Left forelimb (tissue), 1 donor: Measurements from ENCODE around the gene C1orf185.
"Not testable (repeated sequence)": the region's sequence is repeated elsewhere in the genome, so short reads cannot be mapped to it uniquely, and the experiment has no call there.

ENCODE experiments used
- DNase-seq: peaks from one replicate; pipeline ENCODE4 v3.0.0-alpha.2; 2018; ENCODE audit warnings: low spot score

C1orf185 gene

DNA sequence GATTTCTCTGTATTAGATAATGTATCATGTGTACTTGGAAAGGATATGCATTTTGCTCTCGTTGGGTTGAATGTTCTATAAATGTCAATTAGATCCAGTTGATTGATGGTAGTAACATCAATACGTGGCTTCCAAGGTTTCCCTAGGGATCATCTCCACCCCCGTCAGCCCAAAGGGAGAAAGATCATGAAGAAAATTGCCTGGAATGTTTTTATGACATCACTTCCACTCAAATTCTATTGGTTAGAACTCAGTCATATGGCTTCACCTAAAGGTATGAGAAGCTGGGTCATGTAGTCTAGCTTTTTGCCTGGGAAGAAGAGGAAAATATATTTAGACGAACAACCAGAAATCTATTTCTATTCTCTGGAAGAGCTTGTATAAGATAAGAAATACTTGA is at the start of gene C1orf185:
Gene C1orf185 (plus strand): TSS at position 253 of the 400 bp plus-strand sequence. CDS start 6 bp downstream, at position 259.
- DNase-seq: no peak

DNA sequence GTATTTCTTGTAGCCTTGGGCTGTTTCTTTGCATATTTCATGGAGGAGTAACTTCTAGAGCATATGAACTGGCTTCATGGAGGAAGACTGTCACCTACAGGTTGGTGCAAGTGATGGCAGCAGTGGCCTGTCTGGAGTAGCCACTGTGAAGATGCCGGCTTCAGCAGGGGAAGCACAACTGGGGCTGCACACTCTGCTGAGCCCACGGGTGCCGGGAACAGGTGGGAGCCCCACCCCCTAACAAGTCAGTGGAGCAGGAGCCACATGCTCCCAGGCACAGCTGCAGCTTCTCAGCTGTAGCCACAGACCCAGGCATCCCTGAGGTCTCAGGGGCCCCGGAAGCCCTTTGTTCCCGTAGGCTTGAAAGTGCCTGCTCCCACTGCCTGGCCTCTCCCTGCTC is 43.2 kb upstream of the C1orf185 start:
- no peak for DNase-seq

DNA sequence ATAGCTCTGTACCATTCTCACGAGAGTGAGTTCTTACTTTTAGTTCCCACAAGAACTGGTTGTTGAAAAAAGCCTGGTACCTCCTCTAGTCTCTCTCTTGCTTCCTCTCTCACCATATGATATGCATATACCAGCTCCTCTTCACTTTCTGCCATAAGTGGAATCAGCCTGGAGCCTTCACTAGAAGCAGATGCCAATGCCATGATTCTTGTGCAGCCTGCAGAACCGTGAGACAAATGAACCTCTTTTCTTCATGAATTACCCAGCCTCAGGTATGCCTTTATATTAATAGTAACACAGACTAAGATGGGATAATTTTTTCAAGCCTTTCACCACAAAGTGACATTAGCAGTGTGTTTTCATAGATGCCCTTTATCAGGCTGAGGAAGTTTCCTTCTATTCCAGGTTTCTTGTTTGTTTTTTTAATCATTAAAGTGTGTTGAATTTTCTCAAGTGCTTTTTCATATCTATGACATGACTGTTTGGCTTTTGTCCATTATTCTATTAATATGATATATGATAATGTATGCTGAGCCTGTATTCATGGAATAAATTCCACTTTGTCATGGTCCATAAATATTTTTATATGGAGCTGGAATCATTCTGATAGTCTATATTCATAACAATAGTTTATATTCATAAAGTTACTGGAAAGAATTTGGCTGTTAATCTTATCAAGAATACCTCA is 40.7 kb upstream of the C1orf185 start:
- no peak for DNase-seq

DNA sequence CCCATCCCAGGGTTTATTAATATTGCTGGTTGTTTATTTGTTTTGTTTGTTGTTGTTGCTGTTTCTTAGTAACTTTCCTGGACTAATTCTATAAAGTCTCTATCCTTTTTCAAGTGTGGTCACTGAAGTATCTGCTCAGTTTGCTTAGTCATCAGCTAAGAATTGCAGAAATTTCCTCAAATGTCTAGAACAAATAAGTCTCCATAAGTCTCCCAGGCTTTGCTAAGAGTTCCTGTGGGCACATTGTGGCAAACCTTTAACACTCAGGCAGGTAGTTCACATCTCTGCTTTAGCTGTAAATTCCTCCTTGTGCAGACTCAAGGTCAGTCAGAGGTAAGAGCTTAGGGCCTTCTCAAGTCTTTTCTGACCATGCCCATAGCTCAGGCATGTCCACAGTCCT is 38.9 kb upstream of the C1orf185 start:
- no peak for DNase-seq

DNA sequence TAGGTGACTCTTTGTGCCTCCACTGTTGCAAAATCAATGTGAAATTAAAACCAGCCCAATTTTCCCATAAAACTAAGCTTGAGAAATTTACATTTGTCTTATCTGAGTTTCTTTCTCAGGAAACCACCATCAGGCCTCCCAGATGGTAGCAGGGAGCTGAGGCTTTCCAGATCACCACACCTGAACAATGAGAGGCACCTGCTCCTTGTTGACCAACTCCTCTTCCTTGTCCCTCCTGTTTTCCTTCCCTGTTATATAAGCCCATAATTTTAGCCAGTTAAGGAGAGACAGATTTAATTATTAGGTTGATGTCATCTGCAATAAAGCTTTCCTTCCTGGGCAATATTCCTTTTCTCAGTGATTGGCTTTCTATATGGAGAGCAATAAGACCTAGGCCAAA is 32.0 kb upstream of the C1orf185 start:
- DNase-seq: no peak

DNA sequence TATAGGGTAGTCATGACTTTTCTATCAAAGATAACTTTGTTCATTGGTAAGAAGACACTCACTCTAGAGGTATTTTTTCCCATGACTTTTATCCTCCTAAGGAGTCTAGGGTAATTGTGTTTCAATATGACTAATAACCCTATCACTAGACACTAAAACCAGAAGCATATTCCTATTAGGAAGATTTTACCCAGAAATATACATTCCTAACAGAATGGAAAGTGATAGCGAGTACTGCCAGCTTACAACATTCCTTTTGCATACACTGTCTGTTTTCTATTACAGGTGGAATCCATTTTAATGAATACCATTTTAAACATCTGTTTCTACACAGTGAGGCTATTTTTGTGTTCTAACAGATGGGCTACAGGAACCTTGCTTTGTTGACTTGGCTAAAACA is 31.4 kb upstream of the C1orf185 start:
- no peak for DNase-seq

DNA sequence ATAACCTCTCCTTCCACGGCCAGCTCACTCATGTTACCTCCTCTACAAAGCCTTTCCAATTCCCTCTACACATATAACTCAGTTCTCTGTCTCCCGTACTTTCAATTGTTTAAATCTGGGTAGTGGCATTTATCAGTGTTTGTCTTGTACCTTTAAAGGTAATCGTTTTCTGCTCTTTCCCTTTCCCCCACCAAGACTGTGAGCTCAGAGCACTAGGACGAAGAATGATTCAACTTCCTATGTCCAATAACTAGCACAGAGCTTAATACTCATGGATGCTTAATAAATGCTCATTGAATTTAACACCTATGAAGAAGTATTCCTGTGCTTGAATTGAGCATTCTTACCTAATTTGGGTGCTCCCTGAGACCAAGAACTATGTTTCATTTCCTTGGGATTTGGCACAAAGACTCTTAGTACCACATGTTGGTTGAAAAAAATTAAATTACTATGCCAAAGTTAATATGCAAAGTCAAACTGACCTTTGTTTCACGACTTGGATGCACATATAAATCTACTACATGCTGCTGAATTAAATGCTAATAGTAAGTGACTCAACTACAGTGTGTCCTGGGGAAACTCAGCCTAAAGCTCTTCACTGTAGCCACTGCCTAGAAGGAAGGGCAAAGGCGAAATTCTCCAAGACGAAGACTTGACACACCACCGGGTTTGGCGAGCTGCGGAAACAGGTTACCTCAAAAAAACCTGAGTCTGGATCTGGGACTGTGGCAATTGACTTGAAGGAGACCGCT is 30.6 kb upstream of the C1orf185 start:
- DNase-seq: no peak

DNA sequence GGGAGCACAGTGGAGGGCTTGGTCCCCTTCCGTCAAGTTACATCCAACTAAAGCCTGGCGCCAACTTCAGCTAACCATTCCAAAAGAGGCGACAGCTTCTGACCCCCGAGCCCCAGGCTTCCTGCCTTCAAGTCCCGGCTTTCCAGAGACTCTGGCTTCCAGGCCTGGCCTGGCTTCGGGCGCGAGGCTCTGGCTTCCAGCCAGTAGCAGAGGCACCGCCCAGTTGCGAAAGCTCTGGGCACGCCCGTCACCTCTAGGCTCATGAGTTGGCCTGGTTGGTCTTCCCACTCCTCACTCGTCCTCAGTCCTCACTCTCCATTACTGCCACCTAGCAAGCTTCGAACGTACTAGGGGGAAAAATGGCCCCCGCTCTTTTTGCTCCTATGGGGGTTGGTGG is 30.0 kb upstream of the C1orf185 start:
- no peak for DNase-seq

DNA sequence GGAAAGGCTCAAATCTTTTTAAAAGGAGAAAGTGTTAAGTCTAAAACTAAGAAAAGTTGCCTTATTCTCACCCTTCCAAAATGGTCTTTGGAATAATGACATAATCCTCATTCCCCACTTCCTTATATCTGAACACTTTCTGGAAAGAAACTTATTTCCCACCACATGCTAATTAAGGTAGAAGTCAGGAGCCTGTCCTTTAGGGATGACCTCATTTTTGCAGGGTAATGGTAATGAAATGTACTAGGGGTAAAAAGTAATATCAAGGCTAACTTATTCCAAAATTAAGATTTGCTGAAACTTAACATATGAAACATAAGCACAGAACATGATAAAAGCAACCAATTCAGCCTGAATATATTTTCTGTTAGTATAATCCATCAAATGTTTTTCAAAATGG is 29.4 kb upstream of the C1orf185 start:
- no peak for DNase-seq

DNA sequence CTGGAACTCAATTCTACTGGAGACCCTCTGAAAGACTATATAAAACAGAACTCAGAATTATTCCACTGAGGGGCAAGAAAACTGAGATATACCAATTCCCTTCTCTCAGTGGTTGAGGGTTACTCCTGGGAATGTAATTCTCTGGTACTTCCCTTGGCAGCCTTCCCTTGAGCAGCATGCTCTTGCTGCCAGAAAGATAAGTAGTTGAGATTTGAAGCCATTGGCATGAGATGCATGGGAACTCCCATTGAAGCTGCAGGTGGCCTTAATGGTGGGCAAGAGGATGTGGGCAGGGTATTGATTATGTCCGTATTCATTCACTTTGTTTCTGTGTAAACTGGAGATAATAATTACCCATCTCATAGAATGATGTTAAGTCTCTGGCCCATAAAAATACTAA is 28.6 kb upstream of the C1orf185 start:
- no peak for DNase-seq

DNA sequence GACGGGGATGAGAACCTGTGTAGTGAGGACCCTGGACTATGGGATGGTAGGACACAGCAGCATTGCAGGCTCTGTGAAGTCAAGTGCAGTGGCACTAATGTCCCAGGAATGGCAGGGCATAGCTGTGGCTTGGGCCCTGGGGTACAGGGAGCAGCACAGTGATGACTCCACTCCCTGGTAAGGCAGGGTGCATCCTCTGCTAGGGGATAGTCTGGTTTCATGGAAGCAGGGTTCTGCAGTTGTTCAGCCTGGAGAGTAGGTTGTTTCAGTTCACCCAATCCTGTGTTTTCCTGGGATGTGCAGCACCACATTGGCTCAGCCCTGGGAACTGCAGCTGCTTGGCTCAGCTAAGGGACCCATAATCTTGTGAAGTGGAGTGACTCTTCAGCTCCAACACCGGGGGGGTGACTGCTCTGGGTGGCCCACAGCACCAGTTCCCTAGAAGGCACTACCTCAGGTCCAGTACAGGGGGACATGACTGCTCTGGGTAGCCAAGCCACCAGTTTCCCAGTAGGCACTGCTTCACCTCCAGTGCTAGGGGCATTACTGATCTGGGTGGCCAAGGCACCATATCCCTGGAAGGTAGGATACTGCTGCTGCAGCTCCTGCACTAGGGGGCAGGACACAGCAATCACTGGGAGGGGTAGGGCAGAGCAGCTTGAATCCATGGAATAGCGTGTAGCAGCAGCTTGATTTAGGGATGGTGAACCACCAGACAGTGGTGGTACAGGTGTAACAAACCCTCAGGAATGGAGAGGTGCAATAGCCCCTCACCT is 15.3 kb upstream of the C1orf185 start:
- no peak for DNase-seq

DNA sequence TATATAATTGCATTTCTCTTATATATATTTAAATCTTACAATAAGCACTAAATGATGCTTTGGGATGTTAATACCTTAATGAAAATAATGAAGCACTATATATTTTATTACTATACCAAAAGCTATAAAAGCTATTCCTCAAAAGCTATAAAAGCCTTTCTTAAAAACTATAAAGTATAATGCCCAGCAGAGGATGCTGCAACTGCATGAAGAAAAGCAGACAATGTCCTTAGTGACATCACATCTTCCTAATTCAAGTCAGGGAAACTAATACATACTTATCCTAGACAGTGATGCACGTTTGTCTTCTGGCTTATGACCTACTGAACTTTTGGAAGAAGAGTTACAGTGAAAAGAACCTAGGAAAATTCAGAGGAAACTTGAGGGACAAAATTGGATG is 13.6 kb upstream of the C1orf185 start:
- no peak for DNase-seq

DNA sequence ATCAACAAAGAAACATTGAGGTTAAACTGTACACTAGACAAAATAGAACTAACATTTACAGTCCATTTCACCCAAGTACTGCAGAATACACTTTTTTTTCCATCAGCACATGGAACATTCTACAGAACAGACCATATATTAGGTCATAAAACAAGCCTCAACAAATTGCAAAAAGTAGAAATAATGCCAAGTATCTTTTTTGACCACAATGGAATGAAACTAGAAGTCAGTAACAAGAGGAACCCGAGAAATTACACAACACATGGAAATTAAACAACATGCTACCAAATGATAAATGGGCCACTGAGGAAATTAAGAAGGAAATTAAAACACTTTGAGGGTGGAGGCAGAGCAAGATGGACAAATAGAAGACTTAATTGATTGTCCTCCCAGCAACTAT is 8.4 kb upstream of the C1orf185 start:
- no peak for DNase-seq

DNA sequence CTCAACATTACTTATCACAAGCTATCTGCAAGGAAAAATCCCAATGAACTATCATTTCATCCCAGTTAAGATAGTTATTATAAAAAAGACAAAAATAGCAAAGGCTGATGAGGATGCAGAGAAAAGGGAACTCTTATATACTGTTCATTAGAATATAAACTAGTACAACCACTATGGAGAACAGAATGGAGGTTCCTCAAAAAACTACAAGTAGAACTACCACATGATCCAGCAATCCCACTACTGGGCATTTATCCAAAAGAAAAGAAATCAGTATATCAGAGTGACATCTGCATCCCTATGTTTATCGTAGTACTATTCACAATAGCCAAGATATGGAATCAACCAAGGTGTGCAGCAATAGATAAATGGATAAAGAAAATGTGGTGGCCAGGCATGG is 4.9 kb upstream of the C1orf185 start:
- no peak for DNase-seq

DNA sequence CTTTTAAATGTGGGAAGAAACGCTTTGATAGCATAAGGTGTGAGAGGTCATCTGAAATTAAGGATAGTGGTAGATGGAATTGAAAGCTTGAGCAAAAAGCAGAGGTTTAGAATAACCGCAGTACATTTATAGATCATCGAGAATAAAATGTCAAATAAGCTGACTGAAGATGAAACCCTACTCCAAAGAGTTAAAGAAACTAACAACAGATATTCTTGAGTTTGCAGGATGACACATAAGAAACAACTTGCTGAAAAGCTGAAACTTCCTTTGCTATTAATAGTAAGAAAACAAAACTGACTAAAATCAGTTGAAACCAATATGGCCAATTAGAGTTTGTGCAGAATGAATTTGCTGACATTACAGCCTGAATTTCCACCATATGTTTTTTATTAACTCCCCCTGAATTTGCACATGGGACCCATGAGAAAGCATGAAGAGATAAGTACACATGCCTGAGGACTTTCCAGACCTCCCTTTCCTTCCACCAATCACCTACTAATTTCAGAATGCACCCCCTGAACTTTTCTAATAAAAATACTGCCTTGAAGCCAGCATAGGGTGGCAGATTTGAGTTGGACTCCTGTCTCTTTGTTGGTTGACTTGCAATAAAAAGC is 1.7 kb upstream of the C1orf185 start:
- no peak for DNase-seq

DNA sequence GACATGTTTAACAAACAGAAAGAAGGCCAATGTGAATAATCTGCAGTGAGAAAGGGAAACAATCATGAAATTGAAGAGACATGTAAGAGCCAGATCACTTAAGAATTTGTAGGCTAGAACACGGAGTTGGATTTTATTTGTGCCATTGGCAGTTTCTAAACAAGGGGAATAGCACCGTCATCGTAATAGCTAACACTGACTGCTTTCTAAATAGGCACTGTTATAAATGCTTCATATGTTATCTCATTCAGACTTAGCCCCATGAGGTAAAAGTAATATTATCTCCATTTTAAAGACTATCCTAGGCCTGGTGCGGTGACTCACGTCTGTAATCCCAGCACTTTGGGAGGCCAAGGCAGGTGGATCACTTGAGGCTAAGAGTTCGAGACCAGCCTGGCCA is 12.1 kb downstream of the C1orf185 start:
- DNase-seq: no peak

DNA sequence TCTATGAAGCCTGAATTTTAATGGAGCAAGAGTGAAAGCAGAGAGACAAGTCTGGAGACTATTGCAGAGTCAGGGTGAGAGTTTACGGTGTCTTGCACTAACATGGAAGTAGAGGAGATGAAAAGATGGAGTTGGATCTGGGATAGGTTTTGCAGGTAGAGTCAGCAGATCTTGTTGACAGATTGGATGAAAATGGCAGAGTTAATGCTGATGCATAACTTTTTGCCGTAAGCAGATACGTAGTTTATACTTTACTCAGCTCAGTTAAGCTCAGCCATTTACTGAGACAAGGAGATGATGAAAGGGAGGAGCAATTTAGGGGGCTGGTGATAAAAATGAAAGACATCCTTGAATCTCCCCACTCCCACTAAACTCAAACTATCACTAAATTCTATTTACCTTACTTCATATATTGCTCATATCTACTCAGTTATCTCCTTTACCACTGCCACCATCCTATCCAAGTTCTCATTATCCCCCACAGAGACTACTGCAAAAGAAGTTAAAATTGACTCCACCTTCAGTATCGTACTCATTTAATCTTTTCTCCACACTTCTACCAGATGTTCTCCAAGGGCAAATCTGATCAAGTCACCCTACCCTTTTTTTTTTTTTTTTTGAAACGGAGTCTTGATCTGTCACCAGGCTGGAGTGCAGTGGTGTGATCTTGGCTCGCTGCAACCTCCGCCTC is 13.8 kb downstream of the C1orf185 start:
- no peak for DNase-seq

DNA sequence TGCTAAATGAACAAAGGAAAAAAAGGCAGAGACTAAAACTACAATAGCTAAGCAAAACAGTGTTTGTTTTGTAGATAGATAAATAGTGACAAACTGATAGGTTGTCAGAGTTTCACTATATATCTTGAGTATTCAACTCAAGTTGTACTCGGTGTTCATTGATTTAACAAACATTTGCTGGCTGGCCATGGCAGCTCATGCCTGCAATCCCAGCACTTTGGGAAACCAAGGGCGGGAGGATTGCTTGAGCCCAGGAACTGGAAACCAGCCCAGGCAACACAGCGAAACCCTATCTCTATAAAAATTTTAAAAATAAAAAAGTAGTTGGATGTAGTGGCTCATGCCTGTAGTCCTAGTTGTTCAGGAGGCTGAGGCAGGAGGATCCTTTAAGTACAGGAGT is 17.3 kb downstream of the C1orf185 start:
- no peak for DNase-seq

DNA sequence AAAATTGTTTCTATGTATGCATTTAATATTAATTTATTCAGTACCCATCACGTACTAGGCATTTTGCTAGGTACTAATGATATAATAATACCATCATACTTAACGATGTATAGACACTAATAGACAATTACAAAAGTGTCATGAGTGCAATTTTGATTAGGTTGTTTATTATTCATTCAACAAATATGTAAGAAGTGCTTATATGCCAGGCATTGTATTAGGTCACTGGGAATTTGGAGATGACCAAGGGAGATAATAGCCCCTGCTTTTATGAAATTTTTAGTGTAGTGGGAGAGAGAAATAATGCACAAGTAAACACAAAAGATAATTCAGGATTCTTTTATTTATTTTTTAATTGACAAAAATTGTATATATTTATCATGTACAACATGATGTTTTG is 18.6 kb downstream of the C1orf185 start:
- no peak for DNase-seq

DNA sequence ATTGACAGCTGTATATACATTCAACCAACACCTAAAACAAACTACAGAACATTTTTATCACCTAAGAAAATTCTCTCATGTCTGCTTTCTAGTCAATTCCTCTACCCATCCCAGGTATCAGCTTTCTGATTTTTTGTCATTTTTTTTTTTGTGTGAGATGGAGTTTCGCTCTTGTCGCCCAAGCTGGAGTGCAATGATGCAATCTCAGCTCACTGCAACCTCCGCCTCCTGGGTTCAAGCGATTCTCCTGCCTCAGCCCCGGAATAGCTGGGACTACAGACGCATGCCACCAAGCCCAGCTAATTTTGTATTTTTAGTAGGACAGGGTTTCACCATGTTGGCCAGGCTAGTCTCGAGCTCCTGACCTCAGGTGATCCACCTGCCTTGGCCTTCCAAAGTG is 25.1 kb downstream of the C1orf185 start:
- DNase-seq: not testable (repeated sequence)

DNA sequence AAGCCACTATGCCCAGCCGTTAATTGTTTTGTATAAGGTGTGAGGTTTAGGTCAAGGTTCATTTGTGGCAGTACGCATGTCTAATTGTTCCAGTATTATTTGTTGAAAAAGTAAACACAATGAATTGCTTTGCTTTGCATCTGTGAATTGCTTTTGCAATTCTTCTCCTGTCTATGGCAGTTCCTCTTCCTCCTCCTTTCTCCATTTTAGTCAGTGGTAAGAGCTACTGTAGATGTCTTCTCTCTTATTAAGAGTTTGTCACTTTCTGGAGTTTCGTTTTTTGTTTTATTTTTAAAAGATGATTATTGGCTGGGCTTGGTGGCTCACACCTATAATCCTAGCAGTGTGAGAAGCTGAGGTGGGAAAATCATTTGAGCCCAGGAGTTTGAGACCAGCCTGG is 29.2 kb downstream of the C1orf185 start:
- no peak for DNase-seq

DNA sequence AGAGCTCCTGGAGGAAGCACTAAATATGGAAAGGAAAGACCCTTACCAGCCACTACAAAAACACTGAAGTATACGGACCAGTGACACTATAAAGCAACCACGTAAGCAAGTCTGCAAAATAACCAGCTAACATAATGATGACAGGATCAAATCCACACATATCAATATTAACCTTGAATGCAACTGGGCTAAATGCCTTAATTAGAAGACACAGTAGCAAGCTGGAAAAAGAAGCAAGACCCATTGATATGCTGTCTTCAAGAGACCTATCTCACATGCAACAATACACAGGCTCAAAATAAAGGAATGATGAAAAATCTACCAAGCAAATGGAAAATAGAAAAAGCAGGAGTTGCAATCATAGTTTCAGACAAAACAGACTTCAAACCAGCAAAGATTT is 31.0 kb downstream of the C1orf185 start:
- no peak for DNase-seq
